HepG2 (cell line): ENCODE measurements around the gene MAJIN. TPM values are rescaled to one million over a fixed set of nuclear protein-coding genes. Genes with fewer than 3 reads are reported as not detected.
A peak's percentile ranks its signal among the peaks of the same experiment; 100 is the strongest.

Source experiments
- ATF5 ChIP-seq: sonication (generic); formaldehyde crosslinking; IDR thresholded peaks from 2 replicates; pipeline ENCODE4 v1.4.0; 2020; ENCODE audit warnings: mild to moderate bottlenecking, low read depth, missing genetic modification reagents
- GMEB2 ChIP-seq: IDR thresholded peaks from 2 replicates; pipeline ENCODE4 v1.6.1; 2016; ENCODE audit warnings: missing biosample characterization, missing genetic modification reagents, low read depth
- IRF9 ChIP-seq: sonication (generic); formaldehyde crosslinking; IDR thresholded peaks from 2 replicates; pipeline ENCODE4 v1.8.0; 2022; ENCODE audit warnings: missing genetic modification reagents, mild to moderate bottlenecking, borderline replicate concordance
- KLF9 ChIP-seq: IDR thresholded peaks from 2 replicates; pipeline ENCODE4 v1.6.1; 2016; ENCODE audit warnings: low read depth
- MXD4 ChIP-seq: IDR thresholded peaks from 2 replicates; pipeline ENCODE4 v1.6.1; 2016; ENCODE audit warnings: mild to moderate bottlenecking, missing biosample characterization, missing genetic modification reagents
- SRSF1 ChIP-seq: fragments of 200-400 bp; formaldehyde crosslinking; optimal IDR thresholded peaks from 2 replicates; pipeline ENCODE3; 2017; ENCODE audit warnings: mild to moderate bottlenecking, low read depth, low read length, moderate library complexity
- TFAP4 ChIP-seq: sonication (generic); IDR thresholded peaks from 2 replicates; pipeline ENCODE4 v1.6.1; 2016; ENCODE audit warnings: low read depth, borderline replicate concordance
- TMF1 ChIP-seq: sonication (generic); formaldehyde crosslinking; IDR thresholded peaks from 2 replicates; pipeline ENCODE4 v1.8.1; 2022; ENCODE audit warnings: low read depth, missing genetic modification reagents
- ZNF263 ChIP-seq: sonication (generic); formaldehyde crosslinking; IDR thresholded peaks from 2 replicates; pipeline ENCODE4 v1.4.0; 2020; ENCODE audit warnings: missing genetic modification reagents
- ZNF318 ChIP-seq: sonication (generic); formaldehyde crosslinking; IDR thresholded peaks from 2 replicates; pipeline ENCODE4 v1.4.0; 2020; ENCODE audit warnings: mild to moderate bottlenecking, missing genetic modification reagents
- ZNF414 ChIP-seq: sonication (generic); formaldehyde crosslinking; IDR thresholded peaks from 2 replicates; pipeline ENCODE4 v1.5.0; 2020; ENCODE audit warnings: missing genetic modification reagents
- ZNF501 ChIP-seq: sonication (generic); formaldehyde crosslinking; IDR thresholded peaks from 2 replicates; pipeline ENCODE4 v1.5.1; 2020; ENCODE audit warnings: mild to moderate bottlenecking, moderate library complexity, missing genetic modification reagents
- ZNF510 ChIP-seq: sonication (generic); formaldehyde crosslinking; IDR thresholded peaks from 2 replicates; pipeline ENCODE4 v1.4.0; 2020; ENCODE audit warnings: low read depth, mild to moderate bottlenecking, missing genetic modification reagents
- polyA plus RNA-seq, 8 experiments: library from polyadenylated mRNA; depleted of rRNA in 3 of 8; stranded (reverse) in 7 of 8; unstranded in 1 of 8; fragments of >200 nt; fragmentation: Illumina TruSeq in 4 of 8; extraction: Trizol in 4 of 8; gene quantifications; 2 replicates each; pipeline versions ENCODE4 v1.2.1 to v1.2.3, GENCODE V29; 2011 to 2016; ENCODE audit warnings: low read depth in 4 of 8, missing spikeins in 1 of 8, mixed read lengths in 1 of 8; ENCODE audit not compliant: insufficient read depth in 1 of 8
- total RNA-seq, 5 experiments: library from RNA; depleted of rRNA; stranded (reverse); fragments of >200 nt; fragmentation: Illumina TruSeq; extraction: Trizol; gene quantifications; 2 replicates each; pipeline ENCODE4 v1.2.3, GENCODE V29; 2016; ENCODE audit warnings: low read depth in 1 of 5

The MAJIN gene
- total and polyA plus RNA-seq, 2 of the 13 experiments (the other 11 are each of a cell fraction or from before 2014, with no cell fraction given) = not detected

GRCh38 chr11:65013888-65014725, 42.2 kb upstream of the MAJIN start, which contains the start of gene ARL2 (continued):
- TF ChIP-seq MXD4 (CRISPR knock-in tag) (peak; percentile 79; the same call in 1 of the 2 replicates), ZNF510 (peak; percentile 83), KLF9 (no peak; the same call in 1 of the 2 replicates), ZNF414 (CRISPR knock-in tag) (peak; percentile 56; the same call in 1 of the 2 replicates), IRF9 (CRISPR knock-in tag) (peak; percentile 80; the same call in 1 of the 2 replicates), ZNF501 (CRISPR knock-in tag) (peak; percentile 41; the same call in 1 of the 2 replicates), ZNF318 (CRISPR knock-in tag) (no peak; the same call in 1 of the 2 replicates), SRSF1 (no peak), TMF1 (no peak; the same call in 1 of the 2 replicates), GMEB2 (no peak; the same call in 1 of the 2 replicates), ZNF263 (CRISPR knock-in tag) (peak; percentile 45; the same call in 1 of the 2 replicates), ATF5 (CRISPR knock-in tag) (0 out of 2 replicates have a peak, but pooled peaks have one; percentile 57), TFAP4 (peak; percentile 72; the same call in 1 of the 2 replicates)
